ENCODE data around the gene PTEN. TPM values are rescaled to one million over a fixed set of nuclear protein-coding genes. Genes with fewer than 3 reads are reported as not detected.

PTEN gene
- total RNA-seq, 1 donor from 2014 or later, result 96.3 TPM

- H3K36me3 ChIP-seq, result no peaks in the 10 kb centered on the region
- H3K4me3 ChIP-seq, result no peak overlapping the region
- H3K4me1 ChIP-seq, result no peaks in the 10 kb centered on the region
- DNase-seq (ENCODE audit: low spot score in 2 of 2), result no peak
- no peak overlapping the region for H3K27ac ChIP-seq
- intact Hi-C loops (cut with DNase I), result no loop called here
- H3K27me3 ChIP-seq, result no peaks in the 10 kb centered on the region
- H3K9me3 ChIP-seq, result no peaks in the 10 kb centered on the region
- TF ChIP-seq CTCF (IDR thresholded peaks at IDR 0.05), result no peak
Measured at GRCh38 chr10:87836098-87836497, 27.3 kb upstream of the PTEN start.

- no peak for TF ChIP-seq CTCF (IDR thresholded peaks at IDR 0.05)
- Histone ChIP-seq H3K36me3 (no peaks in the 10 kb centered on the region), H3K27ac (no peak overlapping the region), H3K9me3 (no peaks in the 10 kb centered on the region), H3K4me1 (no peaks in the 10 kb centered on the region), H3K4me3 (no peak overlapping the region), H3K27me3 (no peaks in the 10 kb centered on the region)
- intact Hi-C loops (cut with DNase I), result no loop called here
- no peak for DNase-seq (ENCODE audit: low spot score in 2 of 2)
Measured at GRCh38 chr10:87837445-87837844, 26.0 kb upstream of the PTEN start.

GRCh38 chr10:87838650-87839049 lies 24.8 kb upstream of the PTEN start:
- no peak for TF ChIP-seq CTCF (IDR thresholded peaks at IDR 0.05)
- Histone ChIP-seq H3K36me3 (no peaks in the 10 kb centered on the region), H3K27me3 (no peaks in the 10 kb centered on the region), H3K4me3 (no peak overlapping the region), H3K4me1 (no peaks in the 10 kb centered on the region), H3K27ac (no peak overlapping the region), H3K9me3 (no peaks in the 10 kb centered on the region)
- intact Hi-C loops (cut with DNase I), result no loop called here
- no peak for DNase-seq (ENCODE audit: low spot score in 2 of 2)

GRCh38 chr10:87841186-87841585 lies 22.2 kb upstream of the PTEN start:
- Histone ChIP-seq H3K27ac (no peak overlapping the region), H3K36me3 (no peaks in the 10 kb centered on the region), H3K9me3 (no peaks in the 10 kb centered on the region), H3K4me3 (no peak overlapping the region), H3K27me3 (no peaks in the 10 kb centered on the region), H3K4me1 (no peaks in the 10 kb centered on the region)
- no peak for DNase-seq (ENCODE audit: low spot score in 2 of 2)
- intact Hi-C loops (cut with DNase I), result no loop called here
- TF ChIP-seq CTCF (IDR thresholded peaks at IDR 0.05), result no peak

GRCh38 chr10:87842220-87842641 lies 21.2 kb upstream of the PTEN start:
- intact Hi-C loops (cut with DNase I), result no loop called here

More at GRCh38 chr10:87842220-87842641, 21.2 kb upstream of the PTEN start:
- no peak for DNase-seq (ENCODE audit: low spot score in 2 of 2)
- no peak for TF ChIP-seq CTCF (IDR thresholded peaks at IDR 0.05)
- Histone ChIP-seq H3K9me3 (no peaks in the 10 kb centered on the region), H3K4me3 (no peak overlapping the region), H3K36me3 (no peaks in the 10 kb centered on the region), H3K4me1 (no peaks in the 10 kb centered on the region), H3K27ac (no peak overlapping the region), H3K27me3 (no peaks in the 10 kb centered on the region)

All from ascending aorta (tissue), 2 donors.